ENCODE data around the gene MRPL10.

DNA sequence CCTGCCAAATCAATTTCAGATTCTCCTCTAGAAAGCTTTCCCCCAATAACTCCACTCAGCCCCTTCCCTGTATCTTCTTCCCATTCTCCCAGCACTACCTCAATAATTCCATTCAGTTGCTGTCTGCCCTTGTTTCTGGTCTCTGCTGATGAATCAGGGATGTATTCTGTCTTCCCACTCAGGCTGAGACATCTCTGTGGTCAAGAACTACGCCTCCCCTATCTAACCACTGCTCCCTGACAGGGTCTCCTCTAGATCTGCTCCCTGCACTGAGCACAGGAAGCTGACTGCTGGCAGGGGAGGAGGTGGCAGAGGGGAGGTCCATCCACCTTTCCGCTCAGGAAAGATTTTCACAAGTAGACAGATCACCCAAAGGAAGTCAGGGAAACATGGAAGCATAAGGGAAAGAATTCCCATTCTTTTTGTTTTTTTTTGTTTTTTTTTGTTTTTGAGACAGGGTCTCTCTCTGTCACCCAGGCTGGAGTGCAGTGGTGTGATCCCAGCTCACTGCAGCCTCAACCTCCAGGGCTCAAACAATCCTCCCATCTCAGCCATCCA, 47.8 kb upstream of the MRPL10 start:
- TF ChIP-seq, protein P1, sequence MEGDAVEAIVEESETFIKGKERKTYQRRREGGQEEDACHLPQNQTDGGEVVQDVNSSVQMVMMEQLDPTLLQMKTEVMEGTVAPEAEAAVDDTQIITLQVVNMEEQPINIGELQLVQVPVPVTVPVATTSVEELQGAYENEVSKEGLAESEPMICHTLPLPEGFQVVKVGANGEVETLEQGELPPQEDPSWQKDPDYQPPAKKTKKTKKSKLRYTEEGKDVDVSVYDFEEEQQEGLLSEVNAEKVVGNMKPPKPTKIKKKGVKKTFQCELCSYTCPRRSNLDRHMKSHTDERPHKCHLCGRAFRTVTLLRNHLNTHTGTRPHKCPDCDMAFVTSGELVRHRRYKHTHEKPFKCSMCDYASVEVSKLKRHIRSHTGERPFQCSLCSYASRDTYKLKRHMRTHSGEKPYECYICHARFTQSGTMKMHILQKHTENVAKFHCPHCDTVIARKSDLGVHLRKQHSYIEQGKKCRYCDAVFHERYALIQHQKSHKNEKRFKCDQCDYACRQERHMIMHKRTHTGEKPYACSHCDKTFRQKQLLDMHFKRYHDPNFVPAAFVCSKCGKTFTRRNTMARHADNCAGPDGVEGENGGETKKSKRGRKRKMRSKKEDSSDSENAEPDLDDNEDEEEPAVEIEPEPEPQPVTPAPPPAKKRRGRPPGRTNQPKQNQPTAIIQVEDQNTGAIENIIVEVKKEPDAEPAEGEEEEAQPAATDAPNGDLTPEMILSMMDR (IDR thresholded peaks at IDR 0.05) = no peak
- no peak for TF ChIP-seq ZFX (IDR thresholded peaks at IDR 0.05; ENCODE audit: borderline replicate concordance)

All from 22Rv1 (cell line).